Mucosa of gallbladder (tissue), 1 donor: ENCODE results near the gene HOMER3. TPM values are rescaled to one million over a fixed set of nuclear protein-coding genes. Genes with fewer than 3 reads are reported as not detected.
"Not testable (repeated sequence)": the region's sequence is repeated elsewhere in the genome, so short reads cannot be mapped to it uniquely, and the experiment has no call there.

Experiments
- DNase-seq: peaks from one replicate; pipeline ENCODE4 v3.0.0-alpha.2; 2020; ENCODE audit warnings: low spot score
- total RNA-seq: library from RNA; stranded (reverse); gene quantifications from one replicate; pipeline ENCODE4 v1.2.1, GENCODE V29; 2021
- donor health status: DM: no; HTN: no; CAD: no.

Gene HOMER3
- total RNA-seq, 1 donor from 2014 or later: 24.5 TPM

- not testable (repeated sequence) for DNase-seq
These were observed 38.5 kb downstream of the HOMER3 start for GRCh38 chr19:18902519-18902918.

- DNase-seq: no peak
These were observed 39.5 kb downstream of the HOMER3 start for GRCh38 chr19:18901491-18901890.

GRCh38 chr19:18900700-18901481, 40.1 kb downstream of the HOMER3 start:
- no peak for DNase-seq

GRCh38 chr19:18899624-18900560, 41.1 kb downstream of the HOMER3 start:
- no peak for DNase-seq

GRCh38 chr19:18898607-18899408, 42.2 kb downstream of the HOMER3 start:
- no peak for DNase-seq

- no peak for DNase-seq
These were observed 42.9 kb downstream of the HOMER3 start for GRCh38 chr19:18898081-18898606.

- DNase-seq: no peak
These were observed 43.7 kb downstream of the HOMER3 start for GRCh38 chr19:18897094-18898029.

GRCh38 chr19:18896421-18896841, 44.6 kb downstream of the HOMER3 start:
- no peak for DNase-seq

GRCh38 chr19:18895824-18896341, 45.1 kb downstream of the HOMER3 start, which contains the start of gene CERS1:
Gene CERS1 (minus strand): TSS chr19:18896158. CDS start chr19:18896072, 86 bp downstream.
- no peak for DNase-seq

- DNase-seq: no peak
These were observed 45.8 kb downstream of the HOMER3 start for GRCh38 chr19:18895038-18895823.

- no peak for DNase-seq
These were observed 46.6 kb downstream of the HOMER3 start for GRCh38 chr19:18894254-18895037.

GRCh38 chr19:18893587-18894253, 47.3 kb downstream of the HOMER3 start:
- DNase-seq: no peak

GRCh38 chr19:18889949-18890745, 50.9 kb downstream of the HOMER3 start:
- DNase-seq: no peak

- no peak for DNase-seq
These were observed 54.0 kb downstream of the HOMER3 start for GRCh38 chr19:18886972-18887371.

GRCh38 chr19:18883526-18884304, 57.3 kb downstream of the HOMER3 start:
- no peak for DNase-seq

- DNase-seq: no peak
These were observed 59.5 kb downstream of the HOMER3 start for GRCh38 chr19:18881491-18881890.
